Suprapubic skin (tissue), 4 donors: ENCODE results near the gene LMF2.

Source experiments
- EP300 ChIP-seq: sonication (generic); formaldehyde crosslinking; IDR thresholded peaks from one replicate; pipeline ENCODE4 v1.6.1; 2017; ENCODE audit warnings: antibody characterized with exemption
- POLR2A ChIP-seq, 2 donors: fragments of 450-650 bp; IDR thresholded peaks; one replicate each; pipeline ENCODE4 v1.6.1; 2017; ENCODE audit warnings: antibody characterized with exemption in 2 of 2, mild to moderate bottlenecking in 2 of 2, moderate library complexity in 2 of 2
- POLR2AphosphoS5 ChIP-seq, 3 donors: sonication (generic); formaldehyde crosslinking; IDR thresholded peaks; one replicate each; pipeline ENCODE4 v1.6.1; 2017; ENCODE audit warnings: antibody characterized with exemption in 3 of 3
- TF ChIP-seq, protein P1 (sequence below), 2 donors: fragments of 200-600 bp in 1 of 2; fragments of 450-650 bp in 1 of 2; sonication (generic) in 1 of 2; IDR thresholded peaks; one replicate each; pipeline ENCODE4 v1.5.1; 2016 to 2019; ENCODE audit warnings: antibody characterized with exemption in 2 of 2, mild to moderate bottlenecking in 1 of 2, moderate library complexity in 1 of 2

DNA sequence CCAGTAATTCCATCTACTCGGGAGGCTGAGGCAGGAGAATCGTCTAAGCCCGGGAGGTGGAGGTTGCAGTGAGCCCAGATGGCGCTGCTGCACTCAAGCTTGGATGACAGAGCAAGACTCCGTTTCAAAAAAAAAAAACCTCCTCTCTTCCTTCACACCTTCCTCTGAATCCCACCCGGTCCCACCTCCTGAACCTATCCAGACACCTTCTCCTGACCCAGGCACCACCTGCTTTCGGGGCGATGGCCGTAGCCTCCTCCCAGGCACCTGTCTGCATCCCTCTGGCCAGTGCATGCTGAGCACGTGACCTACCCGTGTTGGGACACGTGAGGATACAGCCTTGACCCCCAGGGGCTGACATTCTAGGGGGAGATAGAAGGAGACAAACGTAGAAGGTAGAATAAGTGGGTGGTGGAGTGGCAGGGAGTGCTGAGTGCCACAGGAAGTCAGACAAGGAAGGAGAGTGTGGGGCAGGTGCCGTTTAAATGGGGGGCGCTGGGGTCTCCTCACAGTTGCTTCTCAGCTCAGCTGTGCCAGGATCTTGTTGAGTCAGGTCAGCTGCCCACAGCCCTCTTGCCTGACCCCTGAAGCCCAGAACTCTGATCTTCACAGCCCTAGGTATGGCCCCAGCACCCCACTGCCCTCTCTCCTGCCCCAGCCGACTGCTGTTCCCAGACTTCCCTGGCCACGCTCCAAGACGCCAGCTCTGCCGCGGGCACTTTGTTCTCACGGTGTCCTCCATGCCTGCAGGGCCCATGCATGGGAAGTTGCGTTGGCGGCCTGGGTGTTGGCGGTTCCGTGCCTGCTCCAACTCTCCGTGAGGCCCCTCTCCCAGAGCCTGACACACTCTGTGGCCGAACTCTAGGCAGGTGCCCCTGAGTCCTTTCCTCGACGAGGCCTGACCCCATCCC lies 22.0 kb downstream of the LMF2 start:
- TF ChIP-seq, protein P1, sequence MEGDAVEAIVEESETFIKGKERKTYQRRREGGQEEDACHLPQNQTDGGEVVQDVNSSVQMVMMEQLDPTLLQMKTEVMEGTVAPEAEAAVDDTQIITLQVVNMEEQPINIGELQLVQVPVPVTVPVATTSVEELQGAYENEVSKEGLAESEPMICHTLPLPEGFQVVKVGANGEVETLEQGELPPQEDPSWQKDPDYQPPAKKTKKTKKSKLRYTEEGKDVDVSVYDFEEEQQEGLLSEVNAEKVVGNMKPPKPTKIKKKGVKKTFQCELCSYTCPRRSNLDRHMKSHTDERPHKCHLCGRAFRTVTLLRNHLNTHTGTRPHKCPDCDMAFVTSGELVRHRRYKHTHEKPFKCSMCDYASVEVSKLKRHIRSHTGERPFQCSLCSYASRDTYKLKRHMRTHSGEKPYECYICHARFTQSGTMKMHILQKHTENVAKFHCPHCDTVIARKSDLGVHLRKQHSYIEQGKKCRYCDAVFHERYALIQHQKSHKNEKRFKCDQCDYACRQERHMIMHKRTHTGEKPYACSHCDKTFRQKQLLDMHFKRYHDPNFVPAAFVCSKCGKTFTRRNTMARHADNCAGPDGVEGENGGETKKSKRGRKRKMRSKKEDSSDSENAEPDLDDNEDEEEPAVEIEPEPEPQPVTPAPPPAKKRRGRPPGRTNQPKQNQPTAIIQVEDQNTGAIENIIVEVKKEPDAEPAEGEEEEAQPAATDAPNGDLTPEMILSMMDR (IDR thresholded peaks at IDR 0.05) = no peak
- TF ChIP-seq POLR2A (IDR thresholded peaks at IDR 0.05) = no peak
- TF ChIP-seq POLR2AphosphoS5 (IDR thresholded peaks at IDR 0.05) = no peak
- TF ChIP-seq EP300 = no peak
